ACHN (cell line): ENCODE results near the gene C2orf78.

Experiments used
- DNase-seq: peaks from one replicate; pipeline ENCODE4 v3.0.0-alpha.2; 2015
- in situ Hi-C: cut with HindIII; loops from 2 replicates; pipeline ENCODE4 v1.10.0; 2017; ENCODE audit warnings: low sequenced_read_pairs, low pct_ligation_motif_present, low pct_unique_long_range_greater_than_20kb

The C2orf78 gene

DNA sequence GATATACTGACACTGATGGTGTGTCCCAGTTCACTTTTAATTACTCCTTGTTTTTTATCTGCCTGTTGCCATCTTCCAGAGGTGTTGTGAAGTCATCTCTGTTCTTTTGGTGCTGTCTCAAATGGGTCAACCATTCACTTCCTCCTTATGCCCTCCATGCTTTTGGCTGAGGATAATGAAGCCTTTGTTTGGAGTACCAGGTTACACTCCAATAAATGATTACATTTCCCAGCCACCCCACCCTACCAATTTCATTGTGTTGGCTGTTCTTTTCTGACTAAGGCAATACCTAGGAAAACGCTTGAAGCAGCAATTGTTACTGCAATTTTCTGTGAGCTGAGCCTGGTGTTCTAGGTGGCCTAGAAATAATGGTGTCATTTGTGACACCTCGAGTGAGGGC is 79.0 kb downstream of the C2orf78 start:
- in situ Hi-C loops: no loop called here
- no peak for DNase-seq
